K562 (cell line): Measurements from ENCODE around the gene RPTOR. TPM values are rescaled to one million over a fixed set of nuclear protein-coding genes. Genes with fewer than 3 reads are reported as not detected.

ENCODE experiments used
- BHLHE40 ChIP-seq: IDR thresholded peaks from 2 replicates; pipeline ENCODE4 v1.6.1; 2011; ENCODE audit warnings: low read length, improper control_type of control experiment
- CC2D1A ChIP-seq: fragments of 450-650 bp; IDR thresholded peaks from 2 replicates; pipeline ENCODE4 v1.6.1; 2017; ENCODE audit warnings: mild to moderate bottlenecking
- CCNT2 ChIP-seq: IDR thresholded peaks from 2 replicates; pipeline ENCODE4 v1.6.1; 2011; ENCODE audit warnings: borderline replicate concordance, low read depth, mild to moderate bottlenecking, moderate library complexity, mixed read lengths, low read length; ENCODE audit not compliant: insufficient read length; ENCODE audit errors: extremely low read depth
- DNMT1 ChIP-seq: fragments of 450-650 bp; IDR thresholded peaks from 2 replicates; pipeline ENCODE4 v1.6.1; 2016; ENCODE audit warnings: antibody characterized with exemption, mild to moderate bottlenecking
- E2F6 ChIP-seq, 2 experiments: IDR thresholded peaks; 2 replicates each; pipeline ENCODE4 v1.6.1; 2011; ENCODE audit warnings: borderline replicate concordance in 1 of 2, control low read depth in 1 of 2, low read depth in 1 of 2, low read length in 1 of 2, mild to moderate bottlenecking in 1 of 2, mixed read lengths in 1 of 2, moderate library complexity in 1 of 2; ENCODE audit not compliant: insufficient read depth in 1 of 2, insufficient read length in 1 of 2, poor library complexity in 1 of 2, severe bottlenecking in 1 of 2; ENCODE audit errors: extremely low read depth in 1 of 2
- GABPB1 ChIP-seq: sonication (generic); formaldehyde crosslinking; IDR thresholded peaks from 2 replicates; pipeline ENCODE4 v1.8.0; 2022; ENCODE audit warnings: mild to moderate bottlenecking, missing genetic modification reagents
- GTF2A2 ChIP-seq: IDR thresholded peaks from 2 replicates; pipeline ENCODE4 v1.6.1; 2016; ENCODE audit warnings: mild to moderate bottlenecking, missing genetic modification characterization, missing compliant biosample characterization
- GTF2F1 ChIP-seq: IDR thresholded peaks from 2 replicates; pipeline ENCODE4 v1.6.1; 2011; ENCODE audit warnings: low read depth, low read length, improper control_type of control experiment
- HEY1 ChIP-seq: fragments of 250-450 bp; sonication (Bioruptor Pico); IDR thresholded peaks from 2 replicates; pipeline ENCODE4 v1.5.0; 2020; ENCODE audit warnings: mild to moderate bottlenecking, moderate library complexity, borderline replicate concordance
- HNRNPLL ChIP-seq: fragments of 200-400 bp; formaldehyde crosslinking; IDR thresholded peaks from 2 replicates; pipeline ENCODE4 v1.6.1; 2017; ENCODE audit warnings: low read length, low read depth, mild to moderate bottlenecking; ENCODE audit not compliant: poor library complexity, severe bottlenecking
- MCM2 ChIP-seq: fragments of 450-650 bp; IDR thresholded peaks from 2 replicates; pipeline ENCODE4 v1.6.1; 2017; ENCODE audit warnings: low read depth, mild to moderate bottlenecking
- MCM5 ChIP-seq: fragments of 450-650 bp; IDR thresholded peaks from 2 replicates; pipeline ENCODE4 v1.6.1; 2016; ENCODE audit warnings: low read depth
- OTX1 ChIP-seq: fragments of 450-650 bp; formaldehyde crosslinking; IDR thresholded peaks from 2 replicates; pipeline ENCODE4 v1.4.0; 2022; ENCODE audit warnings: mild to moderate bottlenecking
- RBBP5 ChIP-seq: fragments of 200-600 bp; sonication (generic); IDR thresholded peaks from 2 replicates; pipeline ENCODE4 v1.6.1; 2012; ENCODE audit warnings: borderline replicate concordance, mild to moderate bottlenecking, low read length, control low read depth, inconsistent platforms; ENCODE audit not compliant: insufficient read depth, poor library complexity, severe bottlenecking
- RBM22 ChIP-seq: fragments of 200-400 bp; formaldehyde crosslinking; IDR thresholded peaks from 2 replicates; pipeline ENCODE4 v1.6.1; 2018; ENCODE audit warnings: low read length, low read depth; ENCODE audit not compliant: poor library complexity, severe bottlenecking
- SETDB1 ChIP-seq: IDR thresholded peaks from one replicate; pipeline ENCODE4 v1.6.1; 2012; ENCODE audit warnings: low read length, control low read depth, inconsistent platforms
- SFPQ ChIP-seq: fragments of 200-400 bp; formaldehyde crosslinking; IDR thresholded peaks from 2 replicates; pipeline ENCODE4 v1.6.1; 2017; ENCODE audit warnings: mild to moderate bottlenecking, low read depth, low read length, moderate library complexity
- SIN3B ChIP-seq: fragments of 450-650 bp; IDR thresholded peaks from 2 replicates; pipeline ENCODE4 v1.6.1; 2017; ENCODE audit warnings: low read depth, mild to moderate bottlenecking, moderate library complexity
- SRF ChIP-seq, 2 experiments: fragments of 250-450, 450-650 bp in 1 of 2; sonication (Bioruptor Pico) in 1 of 2; sonication (generic) in 1 of 2; formaldehyde crosslinking; IDR thresholded peaks; 2 replicates each; pipeline versions ENCODE4 v1.5.0 to v1.5.1; 2020 to 2022; ENCODE audit warnings: mild to moderate bottlenecking in 1 of 2, missing genetic modification reagents in 1 of 2
- TEAD1 ChIP-seq, 2 experiments: fragments of 450-650 bp in 1 of 2; sonication (generic) in 1 of 2; formaldehyde crosslinking; IDR thresholded peaks; 2 replicates each; pipeline versions ENCODE4 v1.4.0 to v1.8.0; 2020 to 2022; ENCODE audit warnings: mild to moderate bottlenecking in 2 of 2, missing genetic modification reagents in 1 of 2
- TRIM28 ChIP-seq: fragments of 450-650 bp; IDR thresholded peaks from 2 replicates; pipeline ENCODE4 v1.6.1; 2017
- ZFX ChIP-seq: sonication (generic); formaldehyde crosslinking; IDR thresholded peaks from 2 replicates; pipeline ENCODE4 v1.8.0; 2022; ENCODE audit warnings: mild to moderate bottlenecking, missing genetic modification reagents, moderate library complexity
- polyA plus RNA-seq, 8 experiments: library from polyadenylated mRNA; depleted of rRNA in 4 of 8; stranded (reverse) in 5 of 8; unstranded in 3 of 8; fragments of >200 nt; fragmentation: Nextera tagmentation in 2 of 8; fragmentation: Illumina TruSeq in 1 of 8; extraction: Ambion mirVana in 2 of 8; extraction: Trizol in 1 of 8; gene quantifications; 2 replicates each; pipeline versions ENCODE4 v1.2.1 to v1.2.3, GENCODE V29; 2011 to 2014; ENCODE audit warnings: inconsistent platforms in 1 of 8, missing spikeins in 1 of 8
- total RNA-seq, 7 experiments: library from RNA; depleted of rRNA in 6 of 7; stranded (reverse); fragments of >200 nt in 6 of 7; fragmentation: Illumina TruSeq in 2 of 7; extraction: Trizol in 2 of 7; gene quantifications; 2 replicates each; pipeline versions ENCODE4 v1.2.1 to v1.2.3, GENCODE V29; 2011 to 2021; ENCODE audit warnings: low replicate concordance in 1 of 7
- TF ChIP-seq, protein P1 (sequence below): IDR thresholded peaks from 2 replicates; pipeline ENCODE4 v1.6.1; 2011; ENCODE audit warnings: borderline replicate concordance, low read depth, mild to moderate bottlenecking, moderate library complexity, low read length; ENCODE audit not compliant: insufficient read depth, poor library complexity, severe bottlenecking
- TF ChIP-seq, protein P2 (sequence below): fragments of 250-450 bp; sonication (Bioruptor Pico); IDR thresholded peaks from 2 replicates; pipeline ENCODE4 v1.8.0; 2021; ENCODE audit warnings: moderate library complexity, mild to moderate bottlenecking, inconsistent platforms

RPTOR gene
- total and polyA plus RNA-seq, 9 of the 15 experiments (the other 6 are each of a cell fraction or from before 2014, with no cell fraction given): 0.24 to 54.1 (median 10.2) TPM

GRCh38 chr17:80991645-80992076 lies 447.0 kb downstream of the RPTOR start, which contains the start of gene CHMP6 (continued):
- TF ChIP-seq, protein P1, sequence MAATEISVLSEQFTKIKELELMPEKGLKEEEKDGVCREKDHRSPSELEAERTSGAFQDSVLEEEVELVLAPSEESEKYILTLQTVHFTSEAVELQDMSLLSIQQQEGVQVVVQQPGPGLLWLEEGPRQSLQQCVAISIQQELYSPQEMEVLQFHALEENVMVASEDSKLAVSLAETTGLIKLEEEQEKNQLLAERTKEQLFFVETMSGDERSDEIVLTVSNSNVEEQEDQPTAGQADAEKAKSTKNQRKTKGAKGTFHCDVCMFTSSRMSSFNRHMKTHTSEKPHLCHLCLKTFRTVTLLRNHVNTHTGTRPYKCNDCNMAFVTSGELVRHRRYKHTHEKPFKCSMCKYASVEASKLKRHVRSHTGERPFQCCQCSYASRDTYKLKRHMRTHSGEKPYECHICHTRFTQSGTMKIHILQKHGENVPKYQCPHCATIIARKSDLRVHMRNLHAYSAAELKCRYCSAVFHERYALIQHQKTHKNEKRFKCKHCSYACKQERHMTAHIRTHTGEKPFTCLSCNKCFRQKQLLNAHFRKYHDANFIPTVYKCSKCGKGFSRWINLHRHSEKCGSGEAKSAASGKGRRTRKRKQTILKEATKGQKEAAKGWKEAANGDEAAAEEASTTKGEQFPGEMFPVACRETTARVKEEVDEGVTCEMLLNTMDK: no peak
- TF ChIP-seq BHLHE40: peak; percentile 10; the same call in 1 of the 2 replicates
- TF ChIP-seq CCNT2: peak; percentile 74
- TF ChIP-seq SIN3B: peak; percentile 84; the same call in 1 of the 2 replicates
- TF ChIP-seq TRIM28: no peak
- TF ChIP-seq, protein P2, sequence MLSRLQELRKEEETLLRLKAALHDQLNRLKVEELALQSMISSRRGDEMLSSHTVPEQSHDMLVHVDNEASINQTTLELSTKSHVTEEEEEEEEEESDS (CRISPR knock-in tag): no peak
- no peak for TF ChIP-seq OTX1 (CRISPR knock-in tag)
- no peak for TF ChIP-seq TEAD1 (CRISPR knock-in tag; IDR thresholded peaks at IDR 0.05)
- no peak for TF ChIP-seq HNRNPLL
- TF ChIP-seq SFPQ: no peak
- TF ChIP-seq DNMT1: no peak
- TF ChIP-seq MCM2: no peak
- TF ChIP-seq SRF (CRISPR knock-in tag; IDR thresholded peaks at IDR 0.05): no peak
- TF ChIP-seq GTF2A2 (tag): no peak
- no peak for TF ChIP-seq GABPB1 (CRISPR knock-in tag)
- TF ChIP-seq E2F6 (IDR thresholded peaks at IDR 0.05; ENCODE audit: borderline replicate concordance in 1 of 2, extremely low read depth in 1 of 2, insufficient read depth in 1 of 2, insufficient read length in 1 of 2, low read depth in 1 of 2, low read length in 1 of 2, poor library complexity in 1 of 2, severe bottlenecking in 1 of 2): peak in 1 of 2 experiments; percentile 56
- TF ChIP-seq GTF2F1: no peak
- TF ChIP-seq RBBP5: peak; percentile 89
- no peak for TF ChIP-seq CC2D1A
- TF ChIP-seq MCM5: no peak
- no peak for TF ChIP-seq RBM22
- no peak for TF ChIP-seq SETDB1
- TF ChIP-seq HEY1: no peak
- TF ChIP-seq ZFX (CRISPR knock-in tag): peak; percentile 69
